ENCODE results near the gene ESRP2.

ESRP2 gene

DNA sequence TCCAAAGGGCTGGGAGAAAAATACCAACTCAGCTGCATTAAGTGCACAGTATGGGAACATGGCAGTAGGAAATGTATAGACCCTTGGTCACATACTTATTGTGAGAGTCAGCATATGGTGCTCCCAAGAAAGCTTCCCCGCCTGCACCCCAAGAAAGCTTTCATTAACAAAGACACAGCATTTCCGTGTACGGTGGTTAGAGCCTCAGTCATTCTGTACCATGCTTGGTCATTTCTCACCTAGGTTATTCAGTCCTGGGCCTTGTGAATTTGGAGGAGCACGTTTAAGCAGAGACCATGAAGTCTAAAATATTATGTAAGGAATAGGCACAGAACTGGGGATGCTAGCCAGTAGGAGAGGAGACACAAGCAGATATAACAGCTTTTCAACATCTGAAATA lies 56.1 kb downstream of the ESRP2 start:
- no peak for DNase-seq
- Histone ChIP-seq H3K9me3 (replicated peaks; ENCODE audit: insufficient read depth, low read length) (no peaks in the 10 kb centered on the region), H3K9ac (ENCODE audit: low read length) (no peak overlapping the region), H4K20me1 (ENCODE audit: insufficient read depth, low read length) (no peaks in the 10 kb centered on the region), H3K9me2 (replicated peaks; ENCODE audit: insufficient read depth, low read length) (no peaks in the 10 kb centered on the region), H2AFZ (ENCODE audit: low read length) (no peak overlapping the region), H3K36me3 (replicated peaks; ENCODE audit: insufficient read depth, low read length) (no peaks in the 10 kb centered on the region), H3K27me3 (replicated peaks; ENCODE audit: insufficient read depth, low read length) (no peaks in the 10 kb centered on the region), H3K27ac (ENCODE audit: low read length) (no peak overlapping the region), H3K79me2 (ENCODE audit: low read length) (no peaks in the 10 kb centered on the region), H3K4me3 (ENCODE audit: low read length) (no peak overlapping the region), H3F3A (ENCODE audit: insufficient read depth, low read length) (no peaks in the 10 kb centered on the region), H3K4me1 (ENCODE audit: low read length) (no peaks in the 10 kb centered on the region), H3K4me2 (ENCODE audit: low read depth, low read length) (no peak overlapping the region)
- TF ChIP-seq EZH2 (optimal IDR thresholded peaks at IDR 0.05; ENCODE audit: low read depth, low read length) (no peak), EZH2phosphoT487 (IDR thresholded peaks at IDR 0.05; ENCODE audit: low read length) (no peak)
- TF ChIP-seq, protein P1, sequence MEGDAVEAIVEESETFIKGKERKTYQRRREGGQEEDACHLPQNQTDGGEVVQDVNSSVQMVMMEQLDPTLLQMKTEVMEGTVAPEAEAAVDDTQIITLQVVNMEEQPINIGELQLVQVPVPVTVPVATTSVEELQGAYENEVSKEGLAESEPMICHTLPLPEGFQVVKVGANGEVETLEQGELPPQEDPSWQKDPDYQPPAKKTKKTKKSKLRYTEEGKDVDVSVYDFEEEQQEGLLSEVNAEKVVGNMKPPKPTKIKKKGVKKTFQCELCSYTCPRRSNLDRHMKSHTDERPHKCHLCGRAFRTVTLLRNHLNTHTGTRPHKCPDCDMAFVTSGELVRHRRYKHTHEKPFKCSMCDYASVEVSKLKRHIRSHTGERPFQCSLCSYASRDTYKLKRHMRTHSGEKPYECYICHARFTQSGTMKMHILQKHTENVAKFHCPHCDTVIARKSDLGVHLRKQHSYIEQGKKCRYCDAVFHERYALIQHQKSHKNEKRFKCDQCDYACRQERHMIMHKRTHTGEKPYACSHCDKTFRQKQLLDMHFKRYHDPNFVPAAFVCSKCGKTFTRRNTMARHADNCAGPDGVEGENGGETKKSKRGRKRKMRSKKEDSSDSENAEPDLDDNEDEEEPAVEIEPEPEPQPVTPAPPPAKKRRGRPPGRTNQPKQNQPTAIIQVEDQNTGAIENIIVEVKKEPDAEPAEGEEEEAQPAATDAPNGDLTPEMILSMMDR (IDR thresholded peaks at IDR 0.05; ENCODE audit: low read length): no peak

DNA sequence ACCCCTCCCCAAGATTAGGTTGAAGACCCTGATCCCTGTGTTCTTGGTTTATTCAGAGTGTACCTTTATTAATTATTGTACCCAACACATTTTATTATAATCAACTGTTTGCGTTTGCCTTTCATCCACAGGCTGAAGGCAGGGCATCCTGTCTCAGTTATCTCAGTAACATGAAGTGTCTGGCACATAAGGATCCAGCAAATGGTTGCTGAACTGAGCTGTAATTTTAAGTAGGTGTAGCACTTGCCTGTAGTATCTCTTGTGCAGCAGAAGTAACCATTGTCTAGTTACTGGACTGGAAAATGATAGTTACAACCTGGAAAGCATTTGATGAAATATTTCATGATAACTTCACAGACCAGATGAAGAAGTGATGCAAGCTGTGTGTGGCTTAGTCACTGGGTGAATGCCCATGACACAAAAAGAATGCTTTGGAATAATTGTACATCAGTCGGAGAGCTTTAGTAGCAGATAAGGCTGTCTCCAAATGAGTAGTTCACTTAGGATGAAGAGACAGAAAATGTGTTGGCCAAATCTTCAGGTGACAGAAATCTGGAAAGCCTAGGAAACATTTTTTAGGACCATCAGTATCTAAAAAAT lies 56.6 kb downstream of the ESRP2 start:
- Histone ChIP-seq H3K4me2 (ENCODE audit: low read depth, low read length) (no peak overlapping the region), H3K9me2 (replicated peaks; ENCODE audit: insufficient read depth, low read length) (no peaks in the 10 kb centered on the region), H4K20me1 (ENCODE audit: insufficient read depth, low read length) (no peaks in the 10 kb centered on the region), H3K4me3 (ENCODE audit: low read length) (no peak overlapping the region), H3F3A (ENCODE audit: insufficient read depth, low read length) (no peaks in the 10 kb centered on the region), H3K9ac (ENCODE audit: low read length) (no peak overlapping the region), H3K9me3 (replicated peaks; ENCODE audit: insufficient read depth, low read length) (no peaks in the 10 kb centered on the region), H2AFZ (ENCODE audit: low read length) (no peak overlapping the region), H3K36me3 (replicated peaks; ENCODE audit: insufficient read depth, low read length) (no peaks in the 10 kb centered on the region; the same call in 1 of the 2 replicates), H3K79me2 (ENCODE audit: low read length) (no peaks in the 10 kb centered on the region), H3K27me3 (replicated peaks; ENCODE audit: insufficient read depth, low read length) (no peaks in the 10 kb centered on the region), H3K4me1 (ENCODE audit: low read length) (no peaks in the 10 kb centered on the region), H3K27ac (ENCODE audit: low read length) (no peak overlapping the region)
- TF ChIP-seq, protein P1 (IDR thresholded peaks at IDR 0.05; ENCODE audit: low read length): no peak
- TF ChIP-seq EZH2phosphoT487 (IDR thresholded peaks at IDR 0.05; ENCODE audit: low read length): no peak
- TF ChIP-seq EZH2 (optimal IDR thresholded peaks at IDR 0.05; ENCODE audit: low read depth, low read length): no peak
- no peak for DNase-seq

All from MM.1S (cell line).